Transverse colon (tissue), 3 donors: ENCODE measurements around the gene MRTO4.

ENCODE experiments used
- CTCF ChIP-seq, 5 experiments: fragments of 200-600 bp in 3 of 5; fragments of 450-650 bp in 2 of 5; sonication (generic) in 3 of 5; IDR thresholded peaks; 1 replicate in 2 of 5; 2 replicates in 3 of 5; pipeline ENCODE4 v1.5.1; 2016 to 2017; ENCODE audit warnings: antibody characterized with exemption in 5 of 5, inconsistent platforms in 3 of 5, mild to moderate bottlenecking in 2 of 5, moderate library complexity in 1 of 5
- POLR2A ChIP-seq: fragments of 450-650 bp; IDR thresholded peaks from one replicate; pipeline ENCODE4 v1.6.1; 2016; ENCODE audit warnings: antibody characterized with exemption, mild to moderate bottlenecking, moderate library complexity

- TF ChIP-seq CTCF (IDR thresholded peaks at IDR 0.05) (no peak), POLR2A (no peak)
These were observed 38.0 kb upstream of the MRTO4 start for GRCh38 chr1:19213580-19213979.
